GM18867 (cell line): ENCODE results near the gene ABR.

Experiments
- ATAC-seq: cut with Tn5 transposase; IDR thresholded peaks from one replicate; pipeline ENCODE4 v1.9.1; 2021; ENCODE audit warnings: mild to moderate bottlenecking, moderate library complexity; ENCODE audit not compliant: unreplicated experiment

Gene ABR

DNA sequence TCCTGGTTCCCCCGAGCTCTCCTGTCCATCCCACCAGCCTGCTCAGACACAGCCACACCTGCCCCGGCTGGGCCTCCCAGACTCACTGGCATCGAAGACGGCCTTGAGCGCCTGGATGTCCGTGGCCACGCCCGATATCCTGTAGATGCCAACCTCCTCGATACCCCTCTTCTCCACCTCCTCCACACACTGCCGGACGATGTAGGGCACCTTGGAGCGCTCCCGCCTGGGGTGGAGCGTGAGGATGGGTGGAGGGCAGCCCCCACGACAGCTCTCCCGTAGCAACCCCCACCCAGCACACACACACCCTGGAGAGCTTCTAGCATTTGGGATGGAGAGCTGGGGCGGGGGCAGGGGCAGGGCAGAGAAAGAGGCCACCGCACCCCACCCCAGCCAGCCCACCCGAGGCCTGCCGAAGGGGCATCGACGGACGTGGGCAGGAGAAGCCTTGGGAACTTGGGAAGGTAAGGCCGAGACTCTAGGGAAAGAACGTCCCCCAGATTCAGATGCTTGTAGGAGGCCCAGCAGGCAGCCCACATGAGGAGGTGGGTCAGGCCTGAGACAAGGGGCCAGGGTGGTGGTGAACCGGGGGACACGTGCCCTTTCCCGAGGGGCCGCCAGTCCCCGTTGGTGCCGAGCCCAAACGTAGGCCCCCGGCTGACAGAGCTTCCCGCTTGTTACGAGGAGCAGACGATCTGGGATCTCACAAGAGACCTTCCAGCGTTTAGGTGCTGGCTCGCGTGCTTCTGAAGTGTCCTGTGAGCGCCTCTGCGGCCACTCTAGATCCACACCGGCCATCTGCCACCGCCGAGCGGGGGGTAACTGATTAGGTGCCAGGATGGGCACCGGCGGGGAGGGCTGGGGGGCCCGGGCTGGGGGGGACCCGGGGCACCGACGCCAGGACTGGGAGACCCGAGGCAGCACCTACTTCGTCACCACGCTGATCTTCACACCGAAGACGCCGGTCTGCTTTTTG is 167.7 kb downstream of the ABR start:
- ATAC-seq, result no peak

DNA sequence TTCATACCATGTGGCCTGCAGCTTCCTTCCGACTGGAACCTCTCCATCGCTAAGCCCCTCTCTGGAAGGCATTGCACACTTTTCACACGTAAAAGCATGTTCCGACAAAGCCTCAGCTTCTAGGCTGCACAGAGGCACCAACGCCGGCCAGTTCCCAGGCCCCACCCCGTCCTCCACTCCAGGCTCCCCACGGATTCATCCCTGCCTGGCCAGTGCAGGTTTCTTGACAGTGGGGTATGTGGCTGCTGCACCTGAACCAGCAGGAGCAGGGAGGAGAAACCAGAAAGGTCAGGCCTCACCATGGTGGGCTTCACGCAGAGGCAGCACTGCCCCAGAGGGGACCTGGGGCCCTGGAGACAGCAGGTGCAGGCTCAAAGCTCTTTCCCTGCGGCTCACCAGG is 168.6 kb downstream of the ABR start:
- ATAC-seq, result no peak

DNA sequence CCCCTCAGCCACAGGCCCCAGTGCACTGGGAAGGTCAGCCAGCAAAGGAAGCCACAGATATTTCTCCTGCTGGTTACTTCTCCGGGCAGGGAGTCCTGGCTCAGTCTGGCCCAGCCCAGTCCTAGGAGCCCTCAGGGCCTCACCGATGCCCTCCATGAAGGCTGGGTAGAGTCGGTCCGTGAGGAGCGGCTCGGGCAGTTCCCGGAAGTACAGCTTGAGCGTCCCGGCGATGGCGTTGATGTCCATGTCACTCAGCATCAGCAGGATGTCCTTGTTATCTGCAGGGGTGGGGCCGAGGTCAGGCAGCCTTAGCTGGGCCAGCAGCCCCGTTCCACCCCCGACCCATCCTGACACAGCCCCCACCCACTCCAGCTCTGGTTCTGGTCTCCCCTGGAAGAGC is 169.2 kb downstream of the ABR start:
- no peak for ATAC-seq

DNA sequence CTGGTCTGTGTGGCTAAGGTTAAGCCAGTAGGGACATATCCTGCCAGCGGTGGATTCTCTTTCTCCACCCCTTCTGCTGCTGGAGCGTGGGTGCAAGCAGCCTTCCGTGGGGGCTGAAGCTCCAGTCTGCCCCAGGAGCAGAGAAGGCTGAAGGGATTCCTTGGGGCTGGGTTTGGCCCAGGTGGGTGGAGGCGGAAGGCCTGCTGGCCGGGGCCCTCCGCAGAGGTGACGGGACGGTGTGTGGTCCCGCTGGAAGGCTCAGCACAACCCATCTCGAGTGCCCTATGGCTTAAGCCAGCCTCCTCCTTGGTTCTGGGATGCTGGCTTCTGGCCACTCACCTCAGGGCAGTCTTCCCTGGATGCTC is 169.7 kb downstream of the ABR start:
- no peak for ATAC-seq

DNA sequence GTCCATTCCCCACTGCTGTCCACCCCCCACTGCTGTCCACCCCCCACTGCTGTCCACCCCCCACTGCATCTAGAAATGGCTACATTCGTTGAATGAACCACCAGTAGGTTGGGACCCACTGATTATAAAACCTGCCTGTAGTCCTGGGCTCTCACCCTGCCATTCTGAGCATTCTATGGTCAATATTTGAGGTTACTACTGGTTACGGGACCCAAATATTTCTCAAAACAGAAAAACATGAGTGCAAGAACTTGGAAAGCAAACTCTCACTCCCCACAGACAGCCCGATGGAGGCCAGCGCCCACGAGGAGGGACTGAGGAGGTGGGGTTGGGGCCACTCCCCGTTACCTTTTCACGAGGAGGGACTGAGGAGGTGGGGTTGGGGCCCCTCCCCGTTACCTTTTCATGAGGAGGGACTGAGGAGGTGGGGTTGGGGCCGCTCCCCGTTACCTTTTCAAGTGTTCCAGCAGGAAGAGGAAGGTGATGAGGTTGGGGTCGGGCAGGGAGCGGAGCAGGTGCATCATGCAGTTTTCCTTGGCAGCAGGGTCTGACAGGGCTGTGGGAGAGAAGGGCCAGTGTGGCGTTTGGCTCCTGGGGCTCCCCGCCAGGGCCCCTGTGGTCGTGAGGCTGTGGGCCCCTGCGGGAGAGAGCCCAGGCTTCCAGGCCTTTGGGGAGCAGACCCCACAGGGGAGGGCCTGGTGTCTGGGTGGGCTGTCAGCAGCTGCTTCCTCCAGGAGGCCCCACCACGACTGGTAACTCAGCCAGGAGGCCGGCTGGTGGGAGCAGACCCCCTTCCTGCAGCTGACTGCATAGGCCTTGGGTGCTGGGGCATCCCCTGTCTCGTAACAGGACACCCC is 170.3 kb downstream of the ABR start:
- ATAC-seq, result no peak

DNA sequence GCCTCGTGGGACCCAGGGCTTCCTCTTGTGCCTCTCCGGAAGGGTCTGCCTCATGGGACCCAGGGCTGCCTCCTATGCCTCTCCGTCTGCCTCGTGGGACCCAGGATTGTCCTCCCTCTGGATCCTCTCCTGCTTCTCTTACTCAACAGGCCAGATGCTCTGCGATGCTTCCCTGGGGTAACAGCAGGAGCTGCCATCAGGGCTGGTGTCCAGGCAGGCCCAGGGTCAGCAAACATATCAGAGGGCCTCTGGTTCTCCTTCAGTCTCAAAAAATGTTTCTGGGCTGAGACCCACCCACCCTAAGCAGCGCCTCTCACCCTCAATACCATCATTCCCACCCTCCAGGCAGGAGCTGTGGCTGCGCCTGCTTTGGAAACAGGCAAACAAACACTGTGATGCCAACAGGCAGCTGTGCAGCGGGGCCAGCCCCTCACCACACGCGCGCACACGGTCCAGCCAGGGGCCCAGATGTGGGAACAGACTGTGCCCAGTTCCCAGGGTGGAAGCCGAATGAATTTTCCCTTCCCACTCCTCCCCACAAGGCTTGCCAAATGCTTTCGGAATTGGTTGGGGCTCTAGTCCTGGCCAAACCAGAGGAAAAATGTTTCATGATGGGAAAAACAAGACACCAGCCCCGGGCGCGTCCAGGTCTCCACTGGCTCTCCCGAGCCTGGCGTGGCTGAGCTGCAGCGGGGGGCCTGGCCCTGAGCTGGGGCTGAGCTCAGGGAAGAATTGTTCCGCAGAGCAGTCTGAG is 171.6 kb downstream of the ABR start:
- no peak for ATAC-seq

DNA sequence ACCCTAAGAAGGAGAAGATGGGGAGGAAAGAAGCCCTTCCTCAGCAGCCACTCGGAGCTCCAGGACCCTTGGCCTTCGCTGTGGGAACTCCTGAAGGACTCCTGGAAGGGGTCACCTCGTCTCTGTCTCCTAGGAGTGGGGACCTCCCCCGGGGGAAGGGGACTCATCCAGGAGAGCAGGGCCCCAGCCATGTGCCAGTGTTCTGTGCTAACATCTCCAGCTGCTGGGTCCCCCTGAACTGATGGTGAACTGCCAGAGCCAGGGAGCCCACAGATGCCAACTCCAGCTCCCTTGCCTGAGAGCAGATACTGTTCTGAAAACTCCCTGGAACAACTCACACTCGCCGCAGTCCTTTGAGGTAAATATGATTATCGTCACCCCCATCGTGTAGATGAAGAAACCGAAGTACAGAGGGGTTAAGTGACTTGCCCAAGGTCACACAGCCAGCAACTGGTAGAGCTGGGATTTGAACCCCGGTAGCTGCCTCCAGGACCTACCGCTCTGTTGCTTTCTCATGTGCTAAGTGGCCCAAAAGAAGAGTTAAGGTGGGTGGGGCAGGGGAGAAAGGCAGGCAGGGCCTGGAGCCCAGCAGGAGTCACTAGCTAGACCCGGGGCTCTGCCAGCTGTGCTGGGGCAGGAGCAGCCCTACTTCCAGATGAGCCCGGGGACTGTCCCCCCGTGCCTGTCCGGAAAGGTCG is 172.3 kb downstream of the ABR start:
- ATAC-seq, result no peak

DNA sequence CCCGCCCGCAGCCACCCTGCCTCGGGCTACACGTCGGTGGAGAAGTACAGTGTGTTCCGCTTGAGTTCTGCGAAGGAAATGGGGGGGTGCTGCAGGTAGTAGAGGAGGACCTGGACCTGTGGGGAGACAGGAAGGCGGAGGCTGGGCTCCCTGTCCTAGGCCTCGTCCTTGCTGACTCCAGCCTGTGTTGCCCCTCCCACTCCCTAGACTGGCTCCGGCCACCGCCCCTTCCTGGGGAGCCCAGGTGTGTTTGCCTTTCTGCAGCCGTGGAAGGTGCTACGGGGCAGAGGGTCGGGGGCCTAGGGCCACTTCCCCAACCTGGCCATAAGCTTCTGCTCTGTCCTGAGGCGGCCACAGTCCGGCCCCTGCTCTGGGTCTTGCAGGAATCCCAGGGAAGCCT is 173.7 kb downstream of the ABR start:
- ATAC-seq, result no peak

DNA sequence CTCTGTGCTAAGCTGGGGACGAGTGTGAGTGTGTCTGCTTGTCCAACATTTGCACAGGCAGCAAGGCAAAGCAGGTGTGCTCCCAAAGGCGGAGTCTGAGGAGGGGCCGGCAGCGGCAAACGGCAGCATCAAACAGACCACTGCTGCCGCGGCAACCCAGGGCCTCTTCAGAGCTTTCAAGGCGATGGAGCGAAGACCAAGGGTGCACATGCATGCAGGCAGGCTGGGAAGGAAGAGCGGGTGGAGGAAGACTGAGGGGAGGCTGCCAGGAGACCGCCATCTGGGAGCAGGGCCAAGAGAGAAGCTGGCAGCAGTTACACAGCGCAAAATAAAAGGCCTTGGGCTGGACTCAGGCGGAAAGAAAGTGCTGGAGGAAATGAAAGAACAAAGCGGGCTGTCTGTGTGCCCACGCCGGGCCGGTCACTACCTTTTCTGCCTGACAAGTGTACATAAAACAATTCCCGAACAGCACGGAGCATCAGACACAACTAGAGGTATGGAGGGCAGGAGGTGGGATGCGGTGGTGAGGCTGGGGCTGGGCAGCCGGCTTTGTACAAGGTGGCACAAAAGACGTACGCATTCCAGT is 174.3 kb downstream of the ABR start:
- no peak for ATAC-seq

DNA sequence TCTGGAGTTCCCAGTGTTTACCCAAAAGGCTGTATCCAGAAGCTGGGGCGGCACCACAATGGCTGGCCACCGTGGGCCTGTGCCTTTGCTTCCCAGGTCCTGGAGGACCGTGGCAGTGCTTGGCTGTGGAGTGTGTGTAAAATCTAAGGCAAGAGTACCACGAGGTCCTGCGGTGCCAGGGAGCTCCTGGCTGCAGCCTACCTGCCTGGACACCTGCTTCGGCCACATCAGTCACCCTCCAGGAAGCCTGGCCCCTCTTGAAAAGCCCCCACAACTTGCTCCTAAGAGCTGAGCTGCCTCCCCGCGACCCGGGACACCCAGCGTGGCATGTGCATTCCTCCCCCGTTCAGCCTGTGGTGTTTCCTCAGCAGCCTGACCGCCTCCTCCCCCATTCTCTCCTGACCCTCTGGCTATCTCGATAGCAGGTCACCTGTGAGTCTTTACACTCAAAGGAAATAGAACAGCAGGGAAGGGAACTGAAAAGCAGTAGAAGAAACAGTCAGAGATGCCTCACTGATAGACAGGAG is 174.9 kb downstream of the ABR start:
- no peak for ATAC-seq

DNA sequence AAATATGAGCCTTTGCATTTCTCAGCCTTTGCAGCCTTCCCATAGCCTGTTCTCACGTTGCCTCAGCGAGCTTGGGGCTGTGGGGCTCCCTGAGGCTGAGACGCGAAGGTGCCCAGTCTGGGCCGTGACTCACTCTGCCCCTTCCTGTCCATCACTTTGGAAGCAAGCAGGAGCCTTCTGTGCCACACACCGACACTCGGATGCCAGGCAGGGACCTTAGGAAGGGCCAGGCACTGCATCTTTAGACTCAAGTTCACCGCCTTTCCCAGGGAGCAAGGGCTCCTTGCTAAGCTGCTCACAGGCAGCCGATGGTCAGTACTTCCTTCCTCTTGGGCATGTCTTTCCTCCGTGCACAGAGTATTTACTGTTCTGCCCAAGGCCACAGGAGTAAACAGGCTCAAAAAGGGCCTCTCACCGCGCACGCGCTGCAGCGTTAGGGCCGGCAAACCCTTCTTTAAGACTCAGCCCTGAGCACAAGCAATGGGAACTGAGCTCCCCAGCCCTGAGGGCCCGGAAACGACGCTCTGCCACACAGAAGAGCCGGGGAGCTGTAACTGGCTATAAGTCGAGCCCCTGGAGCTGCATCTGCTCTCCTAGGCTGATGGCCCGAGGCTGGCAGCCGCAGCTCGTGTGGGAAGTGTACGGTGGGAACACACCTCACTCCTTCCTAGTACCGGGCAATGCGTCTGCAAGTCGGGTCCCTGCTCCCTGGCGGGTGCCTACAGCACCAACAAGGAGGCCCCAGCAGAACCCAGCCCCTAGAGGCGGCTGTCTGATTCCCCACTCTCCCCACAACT is 175.6 kb downstream of the ABR start:
- no peak for ATAC-seq

DNA sequence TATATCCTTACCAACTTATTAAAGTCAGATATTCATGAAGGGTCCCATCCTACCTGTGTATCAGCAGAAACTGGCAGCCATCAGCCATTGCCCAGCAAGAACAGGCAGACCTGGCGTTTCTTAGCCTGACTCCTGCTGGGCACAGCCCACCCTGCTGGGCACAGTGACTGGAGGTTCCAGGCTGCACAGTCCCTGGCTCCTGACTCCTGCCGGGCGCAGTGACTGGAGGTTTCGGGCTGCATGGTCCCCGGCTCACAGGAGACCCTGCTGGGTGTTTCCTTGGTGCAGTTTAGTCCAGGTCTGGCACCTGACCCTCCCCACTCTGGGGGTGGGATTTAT is 176.2 kb downstream of the ABR start:
- no peak for ATAC-seq

DNA sequence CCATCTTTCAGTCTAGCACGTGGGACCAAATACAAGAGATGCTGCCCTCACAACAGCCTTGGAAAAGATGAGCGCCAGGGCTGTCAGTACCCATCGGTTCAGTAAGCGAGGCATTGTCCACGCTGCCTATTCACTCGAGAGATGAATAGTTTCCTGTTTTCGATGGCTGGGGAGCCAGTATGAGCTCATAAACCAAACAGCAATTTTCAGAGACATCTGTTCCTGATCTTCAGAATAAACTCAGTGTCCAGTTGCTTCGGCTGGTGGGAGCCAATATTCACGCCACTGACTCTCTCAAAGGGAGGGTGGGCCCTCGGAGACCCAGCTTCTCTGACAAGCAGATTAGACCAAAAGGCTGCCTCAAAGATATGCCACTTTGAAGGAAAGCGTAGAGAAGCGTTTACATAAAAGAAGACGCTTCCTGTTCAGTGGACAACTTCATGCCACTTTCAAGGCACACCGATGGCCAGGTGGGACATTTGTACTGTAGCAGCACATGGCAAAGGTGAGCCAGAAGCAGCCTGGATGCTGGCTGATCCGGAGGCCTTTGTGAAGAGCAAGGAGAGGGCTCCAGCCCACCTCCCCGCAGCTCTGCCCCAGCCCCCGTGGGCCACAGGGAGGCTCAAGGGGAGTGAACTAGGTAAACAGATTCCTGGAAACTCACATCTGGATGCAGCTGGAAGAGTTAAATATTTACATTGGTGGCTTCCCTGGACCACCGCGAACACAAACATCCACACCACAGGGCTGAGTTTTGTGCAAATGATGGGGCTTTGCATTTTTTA is 176.8 kb downstream of the ABR start:
- no peak for ATAC-seq

DNA sequence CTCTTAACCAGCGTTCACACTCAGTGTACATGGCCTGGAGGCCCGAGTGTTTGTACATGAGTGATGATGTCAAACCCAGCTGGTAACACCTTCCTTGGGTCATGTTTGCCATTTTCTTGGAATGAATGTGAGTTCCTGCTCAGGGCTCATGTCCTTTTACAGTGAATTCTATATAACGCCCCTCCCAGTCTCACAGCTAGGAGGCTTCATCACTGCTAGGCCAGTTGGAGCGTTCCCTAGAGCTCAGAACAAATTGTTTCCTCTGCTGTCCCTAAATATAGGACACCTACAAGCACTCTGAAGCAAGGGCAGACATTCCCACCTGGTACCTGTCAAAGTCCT is 177.4 kb downstream of the ABR start:
- ATAC-seq, result no peak

DNA sequence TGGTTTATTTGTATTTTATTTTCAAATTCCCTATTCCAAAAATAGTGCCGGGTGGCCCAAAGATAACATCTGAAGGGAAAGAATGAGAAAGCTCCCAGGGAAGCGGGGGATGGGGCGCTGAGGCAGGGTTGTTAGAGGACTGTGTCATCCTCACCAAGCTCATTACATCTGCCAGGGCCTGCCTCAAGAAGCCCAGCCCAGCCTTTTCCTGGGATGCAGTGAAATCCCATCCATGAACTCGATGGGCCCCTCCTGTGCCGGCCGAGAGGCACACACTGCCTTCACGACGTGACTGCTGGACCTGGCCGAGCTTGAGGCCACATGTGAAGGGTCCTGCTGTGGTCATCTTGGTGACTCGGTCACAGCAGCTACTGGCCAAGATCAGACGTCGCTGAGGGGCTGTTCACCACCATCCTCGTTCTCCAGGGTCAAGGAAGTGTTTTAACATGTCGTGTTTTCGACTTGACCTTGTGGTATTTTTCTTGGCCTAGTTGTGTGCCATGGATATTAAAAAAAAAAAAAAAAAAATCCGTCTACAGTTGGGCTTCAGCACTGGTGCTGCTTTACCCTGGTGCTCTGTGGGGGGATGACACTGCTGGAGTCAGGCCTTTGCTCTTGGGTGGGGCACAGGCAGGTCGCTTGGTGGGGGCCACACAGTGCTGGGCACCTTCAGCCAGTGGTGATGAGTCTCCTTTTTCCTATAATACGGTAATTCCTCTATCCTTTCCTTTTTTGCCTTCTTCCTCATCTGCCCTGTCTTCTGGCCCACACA is 178.0 kb downstream of the ABR start:
- ATAC-seq, result no peak

DNA sequence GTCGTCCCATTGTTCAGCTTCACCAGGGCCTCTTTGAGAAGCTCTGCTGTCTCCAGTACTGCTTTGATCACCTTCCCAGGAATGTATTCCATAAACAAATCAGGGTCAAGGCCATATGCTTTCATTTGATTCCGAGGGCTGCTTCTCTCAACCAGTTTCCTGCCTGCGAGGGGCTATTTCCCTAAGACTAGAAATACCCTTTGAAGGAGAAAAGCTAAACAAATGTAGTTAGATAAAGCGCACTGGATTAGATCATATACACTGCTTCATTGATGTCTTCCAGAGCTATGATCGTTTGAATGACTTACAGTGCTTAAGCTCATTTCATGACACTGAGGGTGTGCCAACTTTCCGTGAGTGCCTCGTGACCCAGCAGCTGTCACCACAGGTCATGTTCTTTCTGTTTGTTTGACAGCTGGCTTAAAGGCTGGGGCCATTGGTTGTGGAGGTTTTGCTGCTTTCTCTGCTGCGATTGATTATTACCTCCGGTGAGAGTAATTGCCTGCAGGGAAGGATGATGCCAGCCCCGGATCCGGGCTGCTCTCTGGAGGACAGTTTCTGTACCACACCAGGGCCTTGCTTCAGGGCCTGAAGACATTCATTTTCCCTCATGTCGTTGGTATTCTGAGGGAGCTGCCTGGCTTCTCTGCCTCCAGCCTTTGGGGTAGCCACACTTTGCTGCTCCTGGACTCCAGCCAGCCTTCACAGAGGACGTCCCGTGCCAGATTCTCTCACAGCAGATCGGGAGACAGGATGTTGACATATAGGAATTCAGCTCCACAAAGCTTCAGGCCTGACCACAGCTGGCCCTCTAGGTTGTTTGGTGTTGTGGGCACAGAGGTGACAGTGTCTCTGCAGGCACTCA is 179.0 kb downstream of the ABR start:
- no peak for ATAC-seq

DNA sequence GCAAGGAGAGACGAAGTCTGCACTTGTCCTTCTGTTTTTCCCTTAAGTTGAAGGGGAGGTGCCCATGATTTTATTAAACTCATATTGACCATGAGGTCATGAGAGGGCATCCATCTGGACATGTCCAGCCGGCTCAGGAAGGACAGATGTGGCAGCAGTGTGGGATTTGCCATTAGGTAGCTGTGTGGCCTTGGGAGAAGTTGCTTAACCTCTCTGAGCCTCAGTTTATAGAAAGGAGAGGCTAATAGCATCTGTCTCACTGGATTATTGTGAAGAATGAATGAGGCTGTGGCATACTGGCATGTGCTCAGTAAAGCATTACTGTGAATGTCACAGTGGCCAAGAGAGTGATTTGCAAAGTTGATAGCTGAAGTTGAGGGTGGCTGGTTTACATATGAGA is 181.7 kb downstream of the ABR start:
- ATAC-seq, result no peak
